ENCODE measurements around the gene GNG7. TPM values are rescaled to one million over a fixed set of nuclear protein-coding genes. Genes with fewer than 3 reads are reported as not detected.
"Not testable (repeated sequence)": the region's sequence is repeated elsewhere in the genome, so short reads cannot be mapped to it uniquely, and the experiment has no call there.

GNG7 gene
- total RNA-seq, 6 experiments from 2014 or later = 1.3 to 3.7 (median 2.3) TPM

DNA sequence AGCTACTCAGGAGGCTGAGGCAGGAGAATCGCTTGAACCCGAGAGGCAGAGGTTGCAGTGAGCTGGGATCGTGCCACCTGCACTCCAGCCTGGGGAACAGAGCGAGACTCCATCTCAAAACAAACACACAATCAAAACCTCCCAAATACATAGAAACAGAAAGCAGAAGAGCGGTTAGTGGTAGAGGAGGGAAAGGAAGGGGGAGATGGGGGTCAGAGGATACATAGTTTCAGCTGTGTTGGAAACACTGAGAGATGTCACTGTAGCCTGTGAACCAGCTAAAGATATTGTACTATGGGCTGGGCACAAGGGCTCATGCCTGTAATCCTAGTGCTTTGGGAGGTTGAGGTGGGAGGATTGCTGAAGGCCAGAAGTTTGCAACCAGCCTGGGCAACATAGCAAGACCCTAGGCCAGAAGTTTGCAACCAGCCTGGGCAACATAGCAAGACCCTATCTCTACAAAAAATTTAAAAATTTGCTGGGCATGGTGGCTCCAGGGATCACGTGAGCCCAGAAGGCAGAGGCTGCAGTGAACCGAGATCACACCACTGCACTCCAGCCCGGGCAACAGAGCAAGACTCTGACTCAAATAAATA is 49.9 kb downstream of the GNG7 start:
- no peaks in the 10 kb centered on the region for H3K9me3 ChIP-seq
- H3K4me1 ChIP-seq = no peaks in the 10 kb centered on the region
- TF ChIP-seq POLR2A (IDR thresholded peaks at IDR 0.05) (no peak), CTCF (IDR thresholded peaks at IDR 0.05) (no peak)
- ATAC-seq (no peak), DNase-seq (no peak)
- intact Hi-C loops (cut with DNase I) = loop anchor here (10.0 kb wide), 2 partner anchors 212 to 222 kb away; partner anchors contain the start of gene ZNF556 (in 1 of the 2)
- H3K27ac ChIP-seq = no peak overlapping the region
- no peaks in the 10 kb centered on the region for H3K27me3 ChIP-seq
- H3K36me3 ChIP-seq = no peaks in the 10 kb centered on the region
- no peak overlapping the region for H3K4me3 ChIP-seq
- 87% methylated on average over 7 of the region's 8 CpGs for WGBS (ENCODE audit: insufficient coverage, low coverage, low lambda C conversion rate, missing lambda C conversion rate)

GRCh38 chr19:2651002-2651733 is 51.3 kb downstream of the GNG7 start:
- 38% methylated on average over 3 of the region's 7 CpGs for WGBS (ENCODE audit: insufficient coverage, low coverage, low lambda C conversion rate, missing lambda C conversion rate)
- intact Hi-C loops (cut with DNase I) = loop anchor here (10.0 kb wide), 2 partner anchors 214 to 224 kb away; partner anchors contain the start of gene ZNF556 (in 1 of the 2)
- H3K27me3 ChIP-seq, H3K9me3 ChIP-seq, H3K27ac ChIP-seq, H3K4me3 ChIP-seq, ATAC-seq, DNase-seq, H3K36me3 ChIP-seq, H3K4me1 ChIP-seq: not testable (repeated sequence)

- no peaks in the 10 kb centered on the region for H3K27me3 ChIP-seq
- no peak for TF ChIP-seq CTCF (IDR thresholded peaks at IDR 0.05)
- TF ChIP-seq POLR2A (IDR thresholded peaks at IDR 0.05) = no peak
- no peaks in the 10 kb centered on the region for H3K4me1 ChIP-seq
- H3K9me3 ChIP-seq = no peaks in the 10 kb centered on the region
- intact Hi-C loops (cut with DNase I) = loop anchor here (10.0 kb wide), 2 partner anchors 214 to 224 kb away; partner anchors contain the start of gene ZNF556 (in 1 of the 2)
- H3K4me3 ChIP-seq = no peak overlapping the region
- ATAC-seq (peak in 2 of 4 donors; percentile 20 to 31), DNase-seq (no peak)
- H3K36me3 ChIP-seq = no peaks in the 10 kb centered on the region
- WGBS (ENCODE audit: insufficient coverage, low coverage, low lambda C conversion rate, missing lambda C conversion rate) = 33% methylated on average over 1 of the region's 21 CpGs
- H3K27ac ChIP-seq = no peak overlapping the region
These were observed 52.0 kb downstream of the GNG7 start for GRCh38 chr19:2650515-2650914.

GRCh38 chr19:2648528-2648937 is 54.0 kb downstream of the GNG7 start:
- intact Hi-C loops (cut with DNase I) = loop anchor here in 1 of 2 donors (10.0 kb wide), 1 partner anchor 106 kb away; no protein-coding TSS in a partner anchor
- H3K4me1 ChIP-seq = no peaks in the 10 kb centered on the region
- WGBS (ENCODE audit: insufficient coverage, low coverage, low lambda C conversion rate, missing lambda C conversion rate) = 44% methylated on average over 4 of the region's 4 CpGs
- no peak overlapping the region for H3K27ac ChIP-seq
- no peaks in the 10 kb centered on the region for H3K36me3 ChIP-seq
- DNase-seq (peak; percentile 75 to 85 (median 80)), ATAC-seq (peak; percentile 97 to 100 (median 98))
- H3K9me3 ChIP-seq = no peaks in the 10 kb centered on the region
- H3K4me3 ChIP-seq = no peak overlapping the region
- no peaks in the 10 kb centered on the region for H3K27me3 ChIP-seq
- TF ChIP-seq POLR2A (IDR thresholded peaks at IDR 0.05) (no peak), CTCF (IDR thresholded peaks at IDR 0.05) (peak; percentile 81 to 97 (median 92))

DNA sequence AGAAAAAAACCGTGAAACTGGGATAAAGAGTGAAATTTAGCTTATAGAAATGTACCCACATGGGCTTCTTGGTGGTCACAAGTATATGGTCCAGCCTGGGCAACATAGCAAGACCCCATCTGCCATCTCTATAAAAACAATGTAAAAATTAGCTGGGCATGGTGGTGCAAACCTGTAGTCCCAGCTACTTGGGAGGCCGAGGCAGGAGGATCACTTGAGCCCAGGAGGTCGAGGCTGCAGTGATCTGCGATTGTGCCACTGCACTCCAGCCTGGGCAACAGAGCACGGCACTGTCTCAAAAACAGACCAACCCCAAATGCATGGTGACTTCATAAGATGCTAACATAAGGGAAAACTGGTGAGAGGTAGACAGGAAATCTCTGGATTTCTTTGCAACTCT is 54.4 kb downstream of the GNG7 start:
- TF ChIP-seq CTCF (IDR thresholded peaks at IDR 0.05) = no peak
- no peak for TF ChIP-seq POLR2A (IDR thresholded peaks at IDR 0.05)
- ATAC-seq = no peak
- H3K4me3 ChIP-seq = no peak overlapping the region
- H3K4me1 ChIP-seq = no peaks in the 10 kb centered on the region
- H3K27ac ChIP-seq = no peak overlapping the region
- no peaks in the 10 kb centered on the region for H3K9me3 ChIP-seq
- 30% methylated on average over 4 of the region's 5 CpGs for WGBS (ENCODE audit: insufficient coverage, low coverage, low lambda C conversion rate, missing lambda C conversion rate)
- no peak for DNase-seq
- H3K27me3 ChIP-seq = no peaks in the 10 kb centered on the region
- no peaks in the 10 kb centered on the region for H3K36me3 ChIP-seq
- intact Hi-C loops (cut with DNase I) = loop anchor here in 1 of 2 donors (10.0 kb wide), 1 partner anchor 107 kb away; no protein-coding TSS in a partner anchor

Data from right lobe of liver (tissue), 6 donors.